Transverse colon (tissue), 4 donors: Measurements from ENCODE around the gene EYS. TPM values are rescaled to one million over a fixed set of nuclear protein-coding genes. Genes with fewer than 3 reads are reported as not detected.

Experiments used
- DNase-seq: peaks from one replicate; pipeline ENCODE4 v3.0.0-alpha.2; 2019
- H3K27ac ChIP-seq, 4 donors: fragments of 200-600 bp; sonication (generic); 2 replicates each; pipeline ENCODE4 v1.5.1; 2016 to 2018; ENCODE audit warnings: inconsistent platforms in 4 of 4
- H3K27me3 ChIP-seq: fragments of 200-600 bp; sonication (generic); 2 replicates; pipeline ENCODE4 v1.5.1; 2017; ENCODE audit warnings: inconsistent platforms
- H3K36me3 ChIP-seq, 4 donors: fragments of 200-600 bp; sonication (generic); 2 replicates each; pipeline ENCODE4 v1.5.1; 2017 to 2019; ENCODE audit warnings: inconsistent platforms in 4 of 4
- H3K4me1 ChIP-seq, 4 donors: fragments of 200-600 bp; sonication (generic); 2 replicates each; pipeline ENCODE4 v1.5.1; 2017 to 2020; ENCODE audit warnings: inconsistent platforms in 4 of 4
- H3K4me3 ChIP-seq, 4 donors: fragments of 200-600 bp; sonication (generic); 1 replicate in 1 of 4; 2 replicates in 3 of 4; pipeline versions ENCODE4 v1.5.1 to v1.6.1; 2017 to 2019; ENCODE audit warnings: inconsistent platforms in 4 of 4
- H3K9me3 ChIP-seq, 2 donors: fragments of 200-600 bp; sonication (generic); 2 replicates each; pipeline ENCODE4 v1.5.1; 2017 to 2019; ENCODE audit warnings: inconsistent platforms in 2 of 2
- CTCF ChIP-seq, 5 experiments: fragments of 200-600 bp in 3 of 5; fragments of 450-650 bp in 2 of 5; sonication (generic) in 3 of 5; IDR thresholded peaks; 1 replicate in 2 of 5; 2 replicates in 3 of 5; pipeline ENCODE4 v1.5.1; 2016 to 2017; ENCODE audit warnings: antibody characterized with exemption in 5 of 5, inconsistent platforms in 3 of 5, mild to moderate bottlenecking in 2 of 5, moderate library complexity in 1 of 5
- EP300 ChIP-seq: sonication (generic); formaldehyde crosslinking; IDR thresholded peaks from one replicate; pipeline ENCODE4 v1.6.1; 2017; ENCODE audit warnings: antibody characterized with exemption, low read depth
- POLR2A ChIP-seq: fragments of 450-650 bp; IDR thresholded peaks from one replicate; pipeline ENCODE4 v1.6.1; 2016; ENCODE audit warnings: antibody characterized with exemption, mild to moderate bottlenecking, moderate library complexity
- POLR2AphosphoS5 ChIP-seq, 3 donors: sonication (generic); formaldehyde crosslinking; IDR thresholded peaks; one replicate each; pipeline ENCODE4 v1.6.1; 2016; ENCODE audit warnings: antibody characterized with exemption in 3 of 3
- WGBS, 2 donors: methylation state at CpG; one replicate each; pipeline ENCODE4 v1.1.5; 2018; ENCODE audit warnings: low coverage in 1 of 2; 5-methylcytosine and 5-hydroxymethylcytosine counted together
- in situ Hi-C, 4 donors: fragments of 200-750 bp; cut with MboI; loops; one replicate each; pipeline versions ENCODE4 v1.15.0 to v1.15.1; 2017; ENCODE audit warnings: low sequenced_read_pairs in 3 of 4, low pct_ligation_motif_present in 1 of 4, low pct_unique_long_range_greater_than_20kb in 1 of 4
- intact Hi-C: fragments of 100-400 bp; cut with DNase I; formaldehyde crosslinking; loops from one replicate; pipeline ENCODE4 v1.15.1; 2023; ENCODE audit warnings: low total_unique reads
- total RNA-seq, 4 donors: library from RNA; depleted of rRNA; stranded (reverse); fragments of >200 nt; gene quantifications; one replicate each; pipeline ENCODE4 v1.1.0, GENCODE V29; 2016

The EYS gene
- total RNA-seq, 4 donors from 2014 or later = 0.41 TPM; not detected in 3

- DNase-seq = no peak
- in situ Hi-C loops = no loop called here
- Histone ChIP-seq H3K9me3 (no peaks in the 10 kb centered on the region), H3K36me3 (no peaks in the 10 kb centered on the region), H3K27ac (no peak overlapping the region), H3K4me3 (no peak overlapping the region), H3K4me1 (no peaks in the 10 kb centered on the region), H3K27me3 (no peaks in the 10 kb centered on the region)
- no peak for TF ChIP-seq EP300
- no peak for TF ChIP-seq CTCF (IDR thresholded peaks at IDR 0.05)
- no peak for TF ChIP-seq POLR2A
- no peak for TF ChIP-seq POLR2AphosphoS5 (IDR thresholded peaks at IDR 0.05)
- intact Hi-C loops = no loop called here
Observed at GRCh38 chr6:65059568-65059967, 647.5 kb downstream of the EYS start.

- H3K27ac ChIP-seq = no peak overlapping the region
- no peak for TF ChIP-seq POLR2AphosphoS5 (IDR thresholded peaks at IDR 0.05)
- no peak for TF ChIP-seq POLR2A
- TF ChIP-seq EP300 = no peak
- no peak for TF ChIP-seq CTCF (IDR thresholded peaks at IDR 0.05)
- H3K27me3 ChIP-seq = no peaks in the 10 kb centered on the region
- no peaks in the 10 kb centered on the region for H3K9me3 ChIP-seq
- H3K36me3 ChIP-seq = no peaks in the 10 kb centered on the region
- intact Hi-C loops = no loop called here
- 70 to 89% methylated on average over 1 of the region's 1 CpG for WGBS, 2 donors
- DNase-seq = no peak
- H3K4me1 ChIP-seq = no peaks in the 10 kb centered on the region
- H3K4me3 ChIP-seq = no peak overlapping the region
- in situ Hi-C loops = no loop called here
Observed at GRCh38 chr6:65055545-65055944, 651.5 kb downstream of the EYS start.

- Histone ChIP-seq H3K36me3 (no peaks in the 10 kb centered on the region), H3K4me3 (no peak overlapping the region), H3K27me3 (no peaks in the 10 kb centered on the region), H3K27ac (no peak overlapping the region), H3K9me3 (no peaks in the 10 kb centered on the region), H3K4me1 (no peaks in the 10 kb centered on the region)
- intact Hi-C loops = no loop called here
- DNase-seq = no peak
- TF ChIP-seq CTCF (IDR thresholded peaks at IDR 0.05) (no peak), POLR2AphosphoS5 (IDR thresholded peaks at IDR 0.05) (no peak), EP300 (no peak), POLR2A (no peak)
- in situ Hi-C loops = no loop called here
- WGBS, 2 donors = 60 to 63% methylated on average over 2 of the region's 2 CpGs
Observed at GRCh38 chr6:65052626-65053025, 654.4 kb downstream of the EYS start.

- TF ChIP-seq POLR2AphosphoS5 (IDR thresholded peaks at IDR 0.05) = no peak
- Histone ChIP-seq H3K36me3 (no peaks in the 10 kb centered on the region), H3K4me3 (no peak overlapping the region), H3K9me3 (no peaks in the 10 kb centered on the region), H3K27ac (no peak overlapping the region), H3K4me1 (no peaks in the 10 kb centered on the region), H3K27me3 (no peaks in the 10 kb centered on the region)
- intact Hi-C loops = no loop called here
- in situ Hi-C loops = no loop called here
- no peak for DNase-seq
Observed at GRCh38 chr6:65045801-65046200, 661.2 kb downstream of the EYS start.

- Histone ChIP-seq H3K9me3 (no peaks in the 10 kb centered on the region), H3K36me3 (no peaks in the 10 kb centered on the region), H3K4me3 (no peak overlapping the region), H3K4me1 (no peaks in the 10 kb centered on the region), H3K27ac (no peak overlapping the region), H3K27me3 (no peaks in the 10 kb centered on the region)
- in situ Hi-C loops (no loop called here), intact Hi-C loops (no loop called here)
- 33 to 63% methylated on average over 1 of the region's 1 CpG for WGBS, 2 donors
- no peak for TF ChIP-seq CTCF (IDR thresholded peaks at IDR 0.05)
- TF ChIP-seq POLR2AphosphoS5 (IDR thresholded peaks at IDR 0.05) = no peak
- DNase-seq = no peak
Observed at GRCh38 chr6:65014006-65014405, 693.0 kb downstream of the EYS start.
